M059J (cell line): ENCODE measurements around the gene DDX53. TPM values are rescaled to one million over a fixed set of nuclear protein-coding genes. Genes with fewer than 3 reads are reported as not detected.

Experiments used
- DNase-seq: peaks from one replicate; pipeline ENCODE4 v3.0.0-alpha.2; 2012; ENCODE audit warnings: low read depth
- total RNA-seq: library from RNA; depleted of rRNA; stranded (reverse); fragments of >200 nt; shearing (Covaris generic); gene quantifications from 2 replicates; pipeline ENCODE4 v1.2.3, GENCODE V29; 2014

Gene DDX53
- total RNA-seq, 1 experiment from 2014 or later: 1.6 TPM

DNA sequence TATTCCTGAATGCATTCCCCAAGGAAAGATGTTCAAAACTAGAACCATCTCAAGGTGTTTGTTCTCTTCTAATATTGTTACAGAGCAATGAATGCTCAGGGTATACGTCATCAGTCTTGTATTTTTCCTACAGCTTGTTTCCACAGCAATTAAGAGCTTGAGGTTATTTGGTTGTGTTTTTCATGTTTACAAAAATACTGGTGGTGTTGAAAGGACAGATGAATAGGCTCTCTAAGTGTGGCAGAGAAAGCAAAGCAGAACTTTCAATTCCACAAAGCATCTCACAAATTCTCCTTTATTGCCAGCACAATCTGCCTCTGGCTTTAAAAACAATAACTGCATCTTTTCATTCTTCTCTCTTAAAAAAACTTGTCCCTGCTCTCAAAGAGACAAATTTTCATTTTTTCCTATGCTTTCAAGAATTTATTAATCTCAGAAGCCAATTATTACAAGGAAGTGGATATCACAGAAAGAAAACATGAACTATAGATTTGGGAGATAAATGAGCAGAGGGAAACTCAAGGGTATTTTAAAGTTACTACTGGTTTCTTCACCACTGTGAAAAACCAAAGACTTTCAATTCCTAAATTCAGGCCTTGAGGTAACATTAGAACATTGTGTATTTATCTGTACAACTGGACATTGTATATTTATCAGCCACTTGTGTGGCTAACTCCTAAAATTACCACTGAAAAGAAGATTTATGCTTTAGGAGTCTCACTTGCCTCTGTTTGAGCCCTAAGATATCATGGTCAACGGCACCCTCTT lies 49.2 kb downstream of the DDX53 start:
- no peak for DNase-seq

DNA sequence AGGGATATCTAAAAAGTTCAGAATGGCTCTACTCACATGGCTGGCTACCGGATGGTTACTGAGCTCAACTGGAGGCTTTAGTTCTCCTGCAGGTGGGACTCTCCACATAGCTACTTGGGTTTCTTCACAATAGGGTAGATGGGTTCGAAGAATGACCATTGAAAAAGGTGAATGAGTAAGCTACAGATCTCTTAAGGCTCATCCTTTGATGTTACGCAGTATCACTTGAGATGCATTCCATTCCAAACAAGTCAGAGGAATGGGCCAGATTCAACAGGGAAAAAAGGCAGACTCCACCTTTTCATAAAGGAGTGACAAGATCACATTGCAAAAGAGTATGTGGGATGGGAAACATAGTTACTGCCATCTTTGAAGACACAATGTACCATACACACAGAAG lies 52.6 kb downstream of the DDX53 start:
- no peak for DNase-seq
